Natural killer cell (primary cell): ENCODE data around the gene SPATA31D1. TPM values are rescaled to one million over a fixed set of nuclear protein-coding genes. Genes with fewer than 3 reads are reported as not detected.

Experiments
- ATAC-seq, 3 donors: fragments of 150-1000 bp in 2 of 3; fragments of 200-7000 bp in 1 of 3; cut with Tn5 transposase; 1 replicate in 1 of 3; 2 replicates in 2 of 3; pipeline ENCODE4 v1.10.0; 2021; ENCODE audit warnings: mild to moderate bottlenecking in 2 of 3, moderate library complexity in 2 of 3
- DNase-seq, 2 donors: peaks; one replicate each; pipeline versions ENCODE4 v3.0.0 to v3.0.0-alpha.2; 2013 to 2021; ENCODE audit warnings: mixed read lengths in 1 of 2
- H3K27ac ChIP-seq: one replicate; pipeline ENCODE4 v1.5.1; 2013; ENCODE audit warnings: mild to moderate bottlenecking, low read length
- H3K27me3 ChIP-seq: one replicate; pipeline ENCODE4 v1.6.1; 2013; ENCODE audit warnings: low read length; ENCODE audit not compliant: control insufficient read depth, insufficient read depth
- H3K36me3 ChIP-seq: one replicate; pipeline ENCODE4 v1.6.1; 2013; ENCODE audit warnings: low read length; ENCODE audit not compliant: control insufficient read depth, insufficient read depth
- H3K4me1 ChIP-seq: one replicate; pipeline ENCODE4 v1.6.1; 2013; ENCODE audit warnings: low read length; ENCODE audit not compliant: control insufficient read depth, insufficient read depth
- H3K4me3 ChIP-seq: one replicate; pipeline ENCODE4 v1.5.1; 2013; ENCODE audit warnings: low read length
- H3K9me3 ChIP-seq: one replicate; pipeline ENCODE4 v1.6.1; 2013; ENCODE audit warnings: low read length; ENCODE audit not compliant: control insufficient read depth, insufficient read depth
- H3K27ac Mint-ChIP-seq, 2 donors: one replicate each; pipeline ENCODE4 v1.8.0; 2022; ENCODE audit warnings: mild to moderate bottlenecking in 2 of 2, mixed read lengths in 2 of 2, moderate library complexity in 1 of 2
- H3K27me3 Mint-ChIP-seq, 2 donors: one replicate each; pipeline ENCODE4 v1.8.0; 2022; ENCODE audit warnings: low read depth in 2 of 2, mixed read lengths in 2 of 2
- H3K36me3 Mint-ChIP-seq: one replicate; pipeline ENCODE4 v1.8.0; 2022; ENCODE audit warnings: mixed read lengths
- H3K4me1 Mint-ChIP-seq, 2 donors: one replicate each; pipeline ENCODE4 v1.8.0; 2022; ENCODE audit warnings: mixed read lengths in 2 of 2
- H3K4me3 Mint-ChIP-seq: one replicate; pipeline ENCODE4 v1.8.0; 2022; ENCODE audit warnings: mild to moderate bottlenecking, moderate library complexity, mixed read lengths
- H3K9me3 Mint-ChIP-seq, 2 donors: one replicate each; pipeline ENCODE4 v1.8.0; 2022; ENCODE audit warnings: mixed read lengths in 2 of 2
- WGBS: methylation state at CpG from one replicate; pipeline ENCODE4 v1.1.7; 2013; ENCODE audit warnings: missing lambda C conversion rate; ENCODE audit not compliant: insufficient coverage; 5-methylcytosine and 5-hydroxymethylcytosine counted together
- intact Hi-C: fragments of 100-400 bp; cut with micrococcal nuclease; formaldehyde crosslinking; loops from one replicate; pipeline ENCODE4 v1.14.2; 2022
- total RNA-seq, 4 donors: library from RNA; stranded (reverse); fragments of 120-200 nt in 1 of 4; gene quantifications; one replicate each; pipeline versions ENCODE4 v1.2.3 to v1.2.4, GENCODE V29; 2013 to 2022
- TF ChIP-seq, protein P1 (sequence below): fragments of 200-600 bp; IDR thresholded peaks from one replicate; pipeline ENCODE4 v1.8.0; 2022; ENCODE audit warnings: antibody characterized with exemption

SPATA31D1 gene
- total RNA-seq, 3 donors from 2014 or later (not counting 1 experiment from before 2014, with no cell fraction given), result not detected

DNA sequence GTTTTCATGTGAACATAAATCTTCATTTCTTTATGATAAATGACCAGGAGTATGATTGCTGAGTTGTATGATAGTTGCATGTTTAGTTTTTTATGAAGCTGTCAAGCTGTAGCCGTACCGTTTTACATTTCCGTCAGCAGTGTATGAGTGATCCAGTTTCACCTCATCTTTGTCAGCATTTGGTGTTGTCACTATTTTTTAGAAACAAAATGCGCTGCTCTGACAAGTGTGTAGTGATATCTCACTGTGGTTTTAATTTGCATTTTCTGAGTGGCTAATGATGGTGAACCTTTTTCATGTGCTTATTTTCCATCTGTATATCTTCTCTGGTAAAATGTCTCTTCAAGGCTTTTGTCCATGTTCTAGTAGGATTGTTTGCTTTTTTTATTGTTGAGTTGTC lies 6.7 kb upstream of the SPATA31D1 start:
- Mint-ChIP-seq H3K36me3 (no peaks in the 10 kb centered on the region), H3K27me3 (no peaks in the 10 kb centered on the region), H3K4me3 (no peak overlapping the region), H3K9me3 (peaks cover 0 to 2% of the 10 kb centered on the region in 2 donors), H3K4me1 (no peaks in the 10 kb centered on the region), H3K27ac (no peak overlapping the region)
- no peak for ATAC-seq
- no peak overlapping the region for H3K27ac ChIP-seq
- H3K4me1 ChIP-seq, result no peaks in the 10 kb centered on the region
- intact Hi-C loops, result no loop called here
- TF ChIP-seq, protein P1, sequence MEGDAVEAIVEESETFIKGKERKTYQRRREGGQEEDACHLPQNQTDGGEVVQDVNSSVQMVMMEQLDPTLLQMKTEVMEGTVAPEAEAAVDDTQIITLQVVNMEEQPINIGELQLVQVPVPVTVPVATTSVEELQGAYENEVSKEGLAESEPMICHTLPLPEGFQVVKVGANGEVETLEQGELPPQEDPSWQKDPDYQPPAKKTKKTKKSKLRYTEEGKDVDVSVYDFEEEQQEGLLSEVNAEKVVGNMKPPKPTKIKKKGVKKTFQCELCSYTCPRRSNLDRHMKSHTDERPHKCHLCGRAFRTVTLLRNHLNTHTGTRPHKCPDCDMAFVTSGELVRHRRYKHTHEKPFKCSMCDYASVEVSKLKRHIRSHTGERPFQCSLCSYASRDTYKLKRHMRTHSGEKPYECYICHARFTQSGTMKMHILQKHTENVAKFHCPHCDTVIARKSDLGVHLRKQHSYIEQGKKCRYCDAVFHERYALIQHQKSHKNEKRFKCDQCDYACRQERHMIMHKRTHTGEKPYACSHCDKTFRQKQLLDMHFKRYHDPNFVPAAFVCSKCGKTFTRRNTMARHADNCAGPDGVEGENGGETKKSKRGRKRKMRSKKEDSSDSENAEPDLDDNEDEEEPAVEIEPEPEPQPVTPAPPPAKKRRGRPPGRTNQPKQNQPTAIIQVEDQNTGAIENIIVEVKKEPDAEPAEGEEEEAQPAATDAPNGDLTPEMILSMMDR, result no peak
- no peak for DNase-seq
- no peaks in the 10 kb centered on the region for H3K9me3 ChIP-seq
- H3K27me3 ChIP-seq, result no peaks in the 10 kb centered on the region
- H3K4me3 ChIP-seq, result no peak overlapping the region
- WGBS, result 73% methylated on average over 4 of the region's 4 CpGs
- no peaks in the 10 kb centered on the region for H3K36me3 ChIP-seq

DNA sequence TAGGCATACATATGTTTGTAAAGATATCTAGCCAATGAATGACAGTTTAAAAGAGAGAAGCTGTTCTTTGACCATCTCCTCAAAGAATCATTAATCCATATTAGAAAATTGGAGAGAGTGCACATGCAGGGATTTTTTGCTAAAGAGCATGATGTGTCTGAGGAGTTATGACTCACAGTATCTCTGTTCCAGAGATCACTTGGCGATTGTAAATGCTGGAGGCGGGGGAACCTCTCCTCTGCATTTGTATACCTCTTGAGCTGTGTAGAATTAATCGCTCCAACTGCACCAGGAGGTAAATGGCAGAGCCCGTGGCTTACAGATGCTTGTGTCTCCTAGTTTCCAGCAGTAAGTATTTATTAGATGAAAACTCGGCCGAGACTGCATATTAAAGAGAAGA lies 3.6 kb upstream of the SPATA31D1 start:
- Histone ChIP-seq H3K4me3 (no peak overlapping the region), H3K4me1 (no peaks in the 10 kb centered on the region), H3K9me3 (no peaks in the 10 kb centered on the region), H3K36me3 (no peaks in the 10 kb centered on the region), H3K27ac (no peak overlapping the region), H3K27me3 (no peaks in the 10 kb centered on the region)
- Mint-ChIP-seq H3K27me3 (no peaks in the 10 kb centered on the region), H3K4me3 (no peak overlapping the region), H3K9me3 (peaks cover 0 to 2% of the 10 kb centered on the region in 2 donors), H3K36me3 (no peaks in the 10 kb centered on the region), H3K27ac (no peak overlapping the region), H3K4me1 (no peaks in the 10 kb centered on the region)
- intact Hi-C loops, result no loop called here
- DNase-seq (no peak), ATAC-seq (no peak)
- TF ChIP-seq, protein P1, result no peak
- 86% methylated on average over 6 of the region's 6 CpGs for WGBS

DNA sequence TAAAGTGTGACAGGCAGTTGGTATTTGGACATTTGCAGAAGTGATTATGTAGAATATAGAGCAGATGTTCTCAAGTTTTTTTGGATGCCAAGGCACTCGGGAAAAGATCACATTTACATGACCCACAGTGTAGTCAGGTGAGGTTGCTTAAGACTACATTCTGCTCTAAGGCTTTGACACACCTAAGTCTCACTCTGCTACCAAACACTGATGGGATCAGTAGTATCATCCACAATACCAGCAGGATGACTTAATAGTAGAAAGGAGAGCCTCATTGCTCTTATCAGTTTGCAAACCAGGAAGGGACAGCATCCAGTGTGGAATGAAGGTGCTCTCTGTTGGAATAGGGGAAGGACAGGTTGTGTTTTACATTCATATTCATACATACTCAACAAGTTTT lies 2.5 kb upstream of the SPATA31D1 start:
- Mint-ChIP-seq H3K36me3 (no peaks in the 10 kb centered on the region), H3K9me3 (no peaks in the 10 kb centered on the region), H3K4me1 (no peaks in the 10 kb centered on the region), H3K27ac (no peak overlapping the region), H3K4me3 (no peak overlapping the region), H3K27me3 (no peaks in the 10 kb centered on the region)
- ATAC-seq (no peak), DNase-seq (no peak)
- Histone ChIP-seq H3K9me3 (no peaks in the 10 kb centered on the region), H3K27me3 (no peaks in the 10 kb centered on the region), H3K4me1 (no peaks in the 10 kb centered on the region), H3K4me3 (no peak overlapping the region), H3K36me3 (no peaks in the 10 kb centered on the region), H3K27ac (no peak overlapping the region)
- no CpG with 5 or more reads among the region's 1 CpG for WGBS
- intact Hi-C loops, result no loop called here
- TF ChIP-seq, protein P1, result no peak

DNA sequence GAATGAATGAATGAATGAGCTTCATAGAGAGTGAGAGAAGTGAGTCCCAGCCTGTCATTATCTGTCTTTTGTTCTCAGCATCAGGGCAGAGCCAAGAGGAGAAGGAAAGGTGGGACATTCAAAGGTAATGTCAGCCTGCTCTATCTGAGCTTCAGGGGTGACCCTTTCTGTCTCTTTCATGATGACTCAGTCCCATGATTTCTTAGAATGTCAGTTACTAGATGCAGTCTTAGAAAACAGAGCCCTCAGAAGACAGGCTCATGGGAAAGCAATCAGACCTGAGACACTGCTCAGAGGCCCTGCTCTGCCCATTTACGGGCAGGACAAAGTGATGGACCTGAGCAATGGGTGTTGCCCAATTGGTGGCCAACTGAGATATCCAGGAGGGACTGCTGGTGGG lies 1.1 kb downstream of the SPATA31D1 start:
- Mint-ChIP-seq H3K36me3 (no peaks in the 10 kb centered on the region), H3K9me3 (peaks cover 0 to 2% of the 10 kb centered on the region in 2 donors), H3K4me3 (no peak overlapping the region), H3K27me3 (no peaks in the 10 kb centered on the region), H3K4me1 (no peaks in the 10 kb centered on the region), H3K27ac (no peak overlapping the region)
- ATAC-seq (no peak), DNase-seq (no peak)
- no peaks in the 10 kb centered on the region for H3K4me1 ChIP-seq
- H3K36me3 ChIP-seq, result no peaks in the 10 kb centered on the region
- H3K27ac ChIP-seq, result no peak overlapping the region
- H3K27me3 ChIP-seq, result no peaks in the 10 kb centered on the region
- H3K9me3 ChIP-seq, result no peaks in the 10 kb centered on the region
- TF ChIP-seq, protein P1, result no peak
- no peak overlapping the region for H3K4me3 ChIP-seq
- 88% methylated on average over 1 of the region's 1 CpG for whole genome bisulfite sequencing
- intact Hi-C loops, result no loop called here
